HG03025 (cell line): Measurements from ENCODE around the gene ARID5B.
A peak's percentile ranks its signal among the peaks of the same experiment; 100 is the strongest.
"Not testable (repeated sequence)": the region's sequence is repeated elsewhere in the genome, so short reads cannot be mapped to it uniquely, and the experiment has no call there.

Experiments used
- ATAC-seq: cut with Tn5 transposase; IDR thresholded peaks from one replicate; pipeline ENCODE4 v1.9.1; 2021; ENCODE audit warnings: mild to moderate bottlenecking, moderate library complexity; ENCODE audit not compliant: unreplicated experiment, low FRiP score

ARID5B gene

GRCh38 chr10:62025901-62026879 lies 124.7 kb downstream of the ARID5B start:
- no peak for ATAC-seq

- no peak for ATAC-seq
Observed at GRCh38 chr10:62027841-62028501, 126.5 kb downstream of the ARID5B start.

- not testable (repeated sequence) for ATAC-seq
Observed at GRCh38 chr10:62028502-62028842, 127.0 kb downstream of the ARID5B start.

GRCh38 chr10:62029401-62029800 lies 127.9 kb downstream of the ARID5B start:
- ATAC-seq, result no peak

DNA sequence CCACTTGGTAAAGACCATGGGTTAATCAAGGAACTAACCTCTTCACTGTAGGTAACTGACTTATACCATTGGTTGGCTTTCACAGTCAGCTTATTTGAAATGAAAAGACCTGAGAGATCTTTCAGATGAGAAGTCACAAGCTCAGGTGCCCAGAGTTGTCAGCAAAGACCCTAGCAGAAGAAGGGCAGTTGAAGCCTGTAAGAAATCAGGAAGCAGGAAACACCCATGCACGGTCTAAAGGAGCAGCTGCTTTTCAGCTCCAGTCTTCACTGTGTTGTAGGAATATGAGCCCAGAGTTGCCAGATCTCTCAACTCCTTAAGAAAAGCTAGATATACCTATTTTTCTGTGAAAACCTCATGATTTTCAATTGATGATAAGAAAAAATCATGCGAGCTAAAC lies 130.0 kb downstream of the ARID5B start:
- no peak for ATAC-seq

DNA sequence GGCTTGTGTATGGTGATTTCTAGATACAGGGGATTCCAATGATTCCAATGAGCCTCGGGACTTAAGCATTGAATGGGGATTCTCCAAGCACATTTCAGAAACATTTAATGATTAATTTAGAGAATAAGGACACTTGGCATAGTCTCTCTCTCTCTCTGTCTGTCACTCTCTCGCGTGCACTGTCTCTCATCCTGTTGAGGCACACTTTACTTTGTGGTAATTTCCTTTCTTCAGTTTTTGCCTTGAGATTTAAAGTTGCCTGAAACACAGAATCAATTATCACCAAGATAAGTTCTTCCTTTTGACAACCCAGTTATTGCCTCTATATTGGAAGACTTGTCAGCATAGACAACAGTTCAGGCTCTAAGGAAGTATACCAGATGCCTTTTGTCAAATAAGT lies 131.6 kb downstream of the ARID5B start:
- ATAC-seq, result no peak

DNA sequence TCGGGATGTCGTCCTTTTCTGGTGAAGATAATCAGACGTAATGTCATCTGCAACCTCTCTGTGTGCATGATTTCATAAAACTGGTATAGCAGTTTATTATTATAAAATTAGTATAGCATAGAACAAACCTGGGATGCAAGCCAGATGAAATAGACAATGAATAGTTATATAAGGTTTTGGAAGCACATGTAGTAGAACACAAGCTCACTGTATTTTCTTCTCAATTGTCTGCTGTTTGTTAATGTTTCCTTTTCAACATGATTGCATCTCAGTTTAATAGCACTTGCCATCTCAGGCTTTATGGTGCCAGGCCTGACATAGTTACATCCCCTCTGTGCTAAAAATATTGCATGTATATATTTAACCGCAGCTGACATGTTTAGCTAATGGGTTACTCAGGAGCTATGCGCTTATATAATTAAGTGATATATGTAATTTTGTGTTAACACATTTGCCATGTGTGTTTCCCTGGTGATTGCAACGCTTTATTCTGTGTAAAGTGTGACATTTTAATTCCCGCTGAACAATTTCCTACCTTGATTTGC lies 132.7 kb downstream of the ARID5B start:
- ATAC-seq, result no peak

DNA sequence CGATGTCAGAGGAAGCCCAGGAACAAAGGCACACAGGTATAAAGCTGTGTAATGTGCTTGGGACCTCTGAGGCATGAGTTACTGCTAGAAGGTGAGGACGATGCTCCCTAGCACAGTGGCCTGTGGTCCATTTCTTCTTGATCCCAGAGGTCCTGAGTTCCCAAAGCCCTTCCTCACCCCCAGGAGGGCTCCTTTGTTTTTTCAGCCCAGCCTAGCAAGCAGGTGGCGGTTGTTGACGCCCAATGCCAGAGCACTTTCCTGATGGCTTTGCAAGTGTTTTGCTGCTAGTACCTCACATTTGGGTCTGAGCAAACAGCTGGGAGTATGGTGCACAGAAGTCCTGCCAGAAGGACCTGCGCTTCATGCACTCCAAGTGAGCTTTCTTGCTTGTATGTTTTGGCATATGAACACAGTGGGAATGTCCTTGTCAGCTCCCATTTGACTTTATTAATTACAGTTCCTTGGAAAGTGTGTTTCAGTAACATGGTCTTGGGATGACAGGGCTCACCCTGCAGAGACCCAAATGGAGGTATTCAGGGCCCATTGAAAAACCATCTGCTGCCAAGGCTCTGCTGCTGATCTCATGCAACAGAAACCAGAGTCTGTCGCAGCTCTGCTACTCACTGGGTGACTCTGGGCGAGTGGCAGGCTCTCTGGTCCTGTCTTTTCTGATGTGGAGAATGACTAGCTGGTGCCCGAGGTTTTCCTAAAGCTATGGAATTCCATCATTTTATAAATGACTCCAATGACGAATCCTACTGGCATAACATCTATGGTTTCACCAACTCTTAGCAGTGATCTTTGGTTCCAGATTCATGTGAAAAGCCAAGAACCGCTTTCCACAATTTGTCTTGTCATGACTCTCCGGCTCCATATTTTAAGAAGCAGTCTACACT lies 134.9 kb downstream of the ARID5B start:
- ATAC-seq, result no peak

GRCh38 chr10:62037166-62037831 lies 135.8 kb downstream of the ARID5B start:
- no peak for ATAC-seq

GRCh38 chr10:62037890-62038608 lies 136.6 kb downstream of the ARID5B start:
- no peak for ATAC-seq

DNA sequence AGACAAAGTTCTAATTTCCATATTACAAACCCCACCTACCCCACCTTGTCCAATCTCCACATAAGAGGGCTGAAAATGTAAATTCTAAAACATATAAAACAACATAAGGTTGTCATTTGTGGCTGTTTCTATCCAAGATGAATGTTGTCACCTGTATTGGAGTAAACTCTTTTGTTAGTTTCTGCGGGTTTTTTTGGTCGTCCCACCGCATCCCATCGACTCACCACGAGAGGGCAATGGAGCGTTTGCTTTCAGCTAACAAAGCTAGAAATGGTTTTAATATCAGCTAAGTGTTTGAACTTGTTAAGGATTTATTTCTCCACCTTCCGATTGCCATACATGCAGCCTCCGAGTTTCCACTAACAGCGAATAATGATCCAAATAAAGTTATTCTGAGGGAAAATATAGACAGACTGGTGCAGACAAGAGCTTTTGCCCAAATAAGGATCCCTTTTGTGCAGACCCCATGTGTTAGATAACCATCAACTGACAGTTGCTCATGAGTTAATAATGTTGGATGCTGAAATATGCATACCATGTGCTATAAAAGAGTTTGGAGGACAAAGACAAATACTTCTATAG lies 137.2 kb downstream of the ARID5B start:
- no peak for ATAC-seq

- no peak for ATAC-seq
Observed at GRCh38 chr10:62039954-62040353, 138.5 kb downstream of the ARID5B start.

DNA sequence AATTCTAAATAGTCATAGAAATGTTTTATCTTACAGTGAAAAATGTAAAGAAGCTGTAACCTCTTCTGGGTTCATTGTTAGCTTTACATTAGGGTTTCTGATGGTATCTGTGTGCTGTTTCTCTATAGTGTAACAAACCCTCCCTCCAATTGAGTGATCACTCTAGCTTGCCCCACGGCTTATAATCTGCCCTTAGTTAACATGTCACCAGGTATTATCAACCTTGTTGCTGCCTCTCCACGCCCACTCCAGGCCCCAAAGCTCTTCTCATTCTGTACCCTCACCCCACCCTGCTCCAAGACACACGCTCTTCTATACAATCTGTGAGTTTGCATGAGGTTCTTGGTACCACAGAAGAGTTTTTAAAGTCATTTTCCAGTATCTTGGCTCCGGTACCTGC lies 139.4 kb downstream of the ARID5B start:
- no peak for ATAC-seq

- no peak for ATAC-seq
Observed at GRCh38 chr10:62043421-62044021, 142.0 kb downstream of the ARID5B start.

DNA sequence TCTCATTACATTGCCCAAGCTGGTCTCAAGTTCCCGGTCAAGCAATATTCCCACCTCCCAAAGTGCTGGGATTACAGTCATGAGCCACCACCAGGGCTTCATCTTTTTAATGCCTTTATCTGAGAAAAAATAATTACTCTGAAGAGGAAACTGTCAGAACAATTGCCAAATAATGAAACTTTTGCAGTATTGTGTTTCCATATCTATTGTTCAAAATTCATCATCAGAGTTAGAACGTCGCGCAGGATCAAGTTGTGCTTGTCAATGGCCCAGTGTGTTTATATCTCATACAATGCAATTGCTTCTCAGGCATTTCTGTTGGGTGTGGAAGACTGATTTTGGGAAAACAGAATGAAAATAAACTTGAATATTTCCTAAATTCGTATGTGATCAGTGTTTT lies 143.1 kb downstream of the ARID5B start:
- no peak for ATAC-seq

GRCh38 chr10:62045765-62046521 lies 144.4 kb downstream of the ARID5B start:
- ATAC-seq, result no peak

DNA sequence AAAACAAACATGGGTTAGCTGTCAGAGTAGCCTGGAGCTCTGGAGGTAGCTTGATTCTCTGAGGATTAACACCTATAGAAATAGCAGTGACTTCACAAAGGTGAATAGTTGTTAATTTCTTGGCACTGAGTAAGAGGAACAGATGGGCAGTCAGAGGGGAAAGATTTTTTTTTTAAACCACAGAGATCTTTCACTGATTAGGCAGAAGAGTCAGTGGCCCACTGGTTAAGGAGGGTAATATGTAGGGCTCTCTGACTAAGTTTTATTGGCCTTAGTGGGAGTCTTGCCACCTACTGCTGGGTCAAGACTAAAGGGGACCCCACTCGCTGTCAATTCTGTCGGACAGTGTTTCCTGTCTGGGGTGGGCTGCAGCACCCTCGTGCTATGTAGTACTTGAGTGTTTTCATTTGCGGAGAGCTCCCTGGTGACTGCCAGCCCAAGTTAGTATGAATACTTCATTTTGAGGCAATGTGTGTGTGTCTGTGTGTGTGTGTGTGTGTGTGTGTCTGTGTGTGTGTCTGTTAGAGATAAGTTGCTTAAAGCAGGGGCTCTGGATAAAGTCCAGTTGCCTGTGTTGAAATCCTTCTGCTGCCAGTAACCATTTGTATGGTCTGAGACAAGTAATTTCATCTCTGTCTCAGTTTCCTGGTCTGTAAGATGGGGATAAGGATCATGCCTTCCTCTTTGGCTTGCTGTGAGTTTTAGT lies 145.2 kb downstream of the ARID5B start:
- peak; percentile 26 for ATAC-seq
